DOHH2 (cell line): ENCODE results near the gene CLASP1.

Experiments used
- H3F3A ChIP-seq: fragments of 200-600 bp; sonication (generic), shearing (Covaris generic); 2 replicates; pipeline ENCODE4 v1.6.0; 2016; ENCODE audit warnings: antibody characterized with exemption, mild to moderate bottlenecking; ENCODE audit not compliant: control insufficient read depth, insufficient read depth
- H3K27ac ChIP-seq: fragments of 200-600 bp; sonication (generic); 2 replicates; pipeline ENCODE4 v1.5.1; 2014; ENCODE audit warnings: low read depth, mild to moderate bottlenecking, low read length, moderate library complexity
- H3K27me3 ChIP-seq: fragments of 200-600 bp; sonication (generic); 2 replicates; pipeline ENCODE4 v1.6.1; 2014; ENCODE audit warnings: mild to moderate bottlenecking, low read length, mixed read lengths; ENCODE audit not compliant: control insufficient read depth
- H3K36me3 ChIP-seq: fragments of 200-600 bp; sonication (generic); 2 replicates; pipeline ENCODE4 v1.6.1; 2014; ENCODE audit warnings: mild to moderate bottlenecking, low read length, moderate library complexity, mixed read lengths; ENCODE audit not compliant: control insufficient read depth
- H3K4me1 ChIP-seq: fragments of 200-600 bp; sonication (generic); 2 replicates; pipeline ENCODE4 v1.6.1; 2014; ENCODE audit warnings: mild to moderate bottlenecking, low read length, mixed read lengths; ENCODE audit not compliant: control insufficient read depth
- H3K4me2 ChIP-seq: fragments of 200-600 bp; sonication (generic); 2 replicates; pipeline ENCODE4 v1.6.0; 2014; ENCODE audit warnings: mild to moderate bottlenecking, low read length, moderate library complexity
- H3K4me3 ChIP-seq: fragments of 200-600 bp; sonication (generic); 2 replicates; pipeline ENCODE4 v1.5.1; 2014; ENCODE audit warnings: mild to moderate bottlenecking, low read length, mixed read lengths
- H3K79me2 ChIP-seq: fragments of 200-600 bp; sonication (generic); 2 replicates; pipeline ENCODE4 v1.6.1; 2014; ENCODE audit warnings: mild to moderate bottlenecking, low read length, mixed read lengths; ENCODE audit not compliant: control insufficient read depth
- H3K9me2 ChIP-seq: fragments of 200-600 bp; sonication (generic); replicated peaks from 2 replicates; pipeline ENCODE4 v1.6.1; 2014; ENCODE audit warnings: mild to moderate bottlenecking, low read length, mixed read lengths; ENCODE audit not compliant: control insufficient read depth
- H3K9me3 ChIP-seq: fragments of 200-600 bp; sonication (generic); 2 replicates; pipeline ENCODE4 v1.6.1; 2014; ENCODE audit warnings: antibody characterized with exemption, low read length, mixed read lengths; ENCODE audit not compliant: control insufficient read depth, insufficient read depth
- H4K20me1 ChIP-seq: fragments of 200-600 bp; sonication (generic); 2 replicates; pipeline ENCODE4 v1.6.0; 2014; ENCODE audit warnings: low read depth, mild to moderate bottlenecking, antibody characterized with exemption, low read length, moderate library complexity; ENCODE audit not compliant: control insufficient read depth, insufficient read depth
- EZH2phosphoT487 ChIP-seq: fragments of 200-600 bp; sonication (generic); IDR thresholded peaks from 2 replicates; pipeline ENCODE4 v1.6.1; 2017; ENCODE audit warnings: borderline replicate concordance, mild to moderate bottlenecking, antibody characterized with exemption, low read length, moderate library complexity, mixed read lengths
- TF ChIP-seq, protein P1 (sequence below): fragments of 200-600 bp; sonication (generic); IDR thresholded peaks from one replicate; pipeline ENCODE4 v1.5.1; 2014; ENCODE audit warnings: antibody characterized with exemption, mild to moderate bottlenecking, low read depth, low read length; ENCODE audit not compliant: poor library complexity, severe bottlenecking

The CLASP1 gene

DNA sequence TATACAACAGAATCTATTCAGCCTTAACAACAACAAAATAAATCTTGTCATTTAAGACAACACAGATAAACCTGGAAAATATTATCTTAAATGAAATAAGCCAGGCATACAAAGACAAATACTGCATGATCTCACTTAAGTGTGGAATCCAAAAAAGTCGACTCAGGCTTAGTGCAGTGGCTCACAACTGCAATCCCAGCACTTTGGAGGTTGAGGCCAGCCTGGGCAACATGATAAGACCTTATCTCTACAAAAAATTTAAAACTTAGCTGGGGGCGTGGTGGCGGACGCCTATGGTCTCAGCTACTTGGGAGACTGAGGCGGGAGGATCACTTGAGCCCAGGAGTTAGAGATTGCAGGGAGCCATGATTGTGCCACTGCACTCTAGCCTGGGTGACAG lies 193.8 kb downstream of the CLASP1 start:
- H3K4me1 ChIP-seq = no peaks in the 10 kb centered on the region
- peaks cover 63% of the 10 kb centered on the region for H3K36me3 ChIP-seq
- H3K79me2 ChIP-seq = no peaks in the 10 kb centered on the region
- H3K9me2 ChIP-seq = no peaks in the 10 kb centered on the region
- no peaks in the 10 kb centered on the region for H3K9me3 ChIP-seq
- no peak overlapping the region for H3K27ac ChIP-seq
- no peaks in the 10 kb centered on the region for H3K27me3 ChIP-seq
- no peak overlapping the region for H3K4me2 ChIP-seq
- no peak for TF ChIP-seq EZH2phosphoT487
- TF ChIP-seq, protein P1, sequence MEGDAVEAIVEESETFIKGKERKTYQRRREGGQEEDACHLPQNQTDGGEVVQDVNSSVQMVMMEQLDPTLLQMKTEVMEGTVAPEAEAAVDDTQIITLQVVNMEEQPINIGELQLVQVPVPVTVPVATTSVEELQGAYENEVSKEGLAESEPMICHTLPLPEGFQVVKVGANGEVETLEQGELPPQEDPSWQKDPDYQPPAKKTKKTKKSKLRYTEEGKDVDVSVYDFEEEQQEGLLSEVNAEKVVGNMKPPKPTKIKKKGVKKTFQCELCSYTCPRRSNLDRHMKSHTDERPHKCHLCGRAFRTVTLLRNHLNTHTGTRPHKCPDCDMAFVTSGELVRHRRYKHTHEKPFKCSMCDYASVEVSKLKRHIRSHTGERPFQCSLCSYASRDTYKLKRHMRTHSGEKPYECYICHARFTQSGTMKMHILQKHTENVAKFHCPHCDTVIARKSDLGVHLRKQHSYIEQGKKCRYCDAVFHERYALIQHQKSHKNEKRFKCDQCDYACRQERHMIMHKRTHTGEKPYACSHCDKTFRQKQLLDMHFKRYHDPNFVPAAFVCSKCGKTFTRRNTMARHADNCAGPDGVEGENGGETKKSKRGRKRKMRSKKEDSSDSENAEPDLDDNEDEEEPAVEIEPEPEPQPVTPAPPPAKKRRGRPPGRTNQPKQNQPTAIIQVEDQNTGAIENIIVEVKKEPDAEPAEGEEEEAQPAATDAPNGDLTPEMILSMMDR = no peak
- H3F3A ChIP-seq = no peaks in the 10 kb centered on the region
- H3K4me3 ChIP-seq = no peak overlapping the region
- H4K20me1 ChIP-seq = no peaks in the 10 kb centered on the region

DNA sequence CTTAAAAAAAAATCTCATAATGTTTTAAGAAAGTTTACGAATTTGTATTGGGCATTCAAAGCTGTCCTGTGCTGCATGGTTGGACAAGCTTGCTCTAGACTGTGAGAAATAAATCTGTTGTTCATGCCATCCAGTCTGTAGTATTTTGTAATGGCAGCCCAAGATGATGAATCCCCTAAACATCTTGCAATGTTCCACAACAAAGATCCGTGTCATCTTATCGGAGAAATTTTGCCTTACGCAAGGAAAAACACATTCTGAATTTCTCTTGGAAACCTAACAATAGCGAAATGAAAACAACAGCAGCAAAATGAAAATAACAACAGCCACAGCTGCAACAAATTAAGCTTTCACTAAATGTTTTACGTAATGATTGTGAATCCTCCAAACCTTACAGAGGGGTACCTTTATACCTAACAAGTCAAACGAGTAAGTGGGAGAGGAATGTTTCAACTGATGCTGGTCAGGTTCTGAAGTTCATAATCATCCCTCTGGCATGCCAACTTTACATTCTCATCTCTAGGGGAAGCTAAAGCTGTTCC lies 194.6 kb downstream of the CLASP1 start:
- Histone ChIP-seq H3K4me3 (no peak overlapping the region), H3K79me2 (no peaks in the 10 kb centered on the region), H3K27ac (no peak overlapping the region), H3K9me3 (no peaks in the 10 kb centered on the region), H3K36me3 (peaks cover 61% of the 10 kb centered on the region), H3K27me3 (no peaks in the 10 kb centered on the region), H3F3A (no peaks in the 10 kb centered on the region), H3K4me1 (no peaks in the 10 kb centered on the region), H3K9me2 (no peaks in the 10 kb centered on the region), H4K20me1 (no peaks in the 10 kb centered on the region), H3K4me2 (no peak overlapping the region)
- TF ChIP-seq, protein P1 = no peak
- TF ChIP-seq EZH2phosphoT487 = no peak

GRCh38 chr2:121451398-121451797 lies 197.9 kb downstream of the CLASP1 start:
- Histone ChIP-seq H4K20me1 (no peaks in the 10 kb centered on the region), H3F3A (no peaks in the 10 kb centered on the region), H3K4me1 (no peaks in the 10 kb centered on the region), H3K9me2 (no peaks in the 10 kb centered on the region), H3K4me3 (no peak overlapping the region), H3K27me3 (no peaks in the 10 kb centered on the region), H3K27ac (no peak overlapping the region), H3K4me2 (no peak overlapping the region), H3K36me3 (peaks cover 68% of the 10 kb centered on the region), H3K9me3 (no peaks in the 10 kb centered on the region), H3K79me2 (no peaks in the 10 kb centered on the region)
- TF ChIP-seq, protein P1 = no peak
- TF ChIP-seq EZH2phosphoT487 = no peak
